Pons (tissue), 1 donor: ENCODE data around the gene PSMA4.
A peak's percentile ranks its signal among the peaks of the same experiment; 100 is the strongest.
"Not testable (repeated sequence)": the region's sequence is repeated elsewhere in the genome, so short reads cannot be mapped to it uniquely, and the experiment has no call there.

Experiments used
- DNase-seq: peaks from one replicate; pipeline ENCODE4 v3.0.0-alpha.2; 2016; ENCODE audit warnings: low spot score

The PSMA4 gene

GRCh38 chr15:78540141-78540870 is at the start of gene PSMA4:
PSMA4 (plus strand) TSS chr15:78540444; CDS start chr15:78541928, 1,484 bp downstream.
- DNase-seq: peak; percentile 87

DNA sequence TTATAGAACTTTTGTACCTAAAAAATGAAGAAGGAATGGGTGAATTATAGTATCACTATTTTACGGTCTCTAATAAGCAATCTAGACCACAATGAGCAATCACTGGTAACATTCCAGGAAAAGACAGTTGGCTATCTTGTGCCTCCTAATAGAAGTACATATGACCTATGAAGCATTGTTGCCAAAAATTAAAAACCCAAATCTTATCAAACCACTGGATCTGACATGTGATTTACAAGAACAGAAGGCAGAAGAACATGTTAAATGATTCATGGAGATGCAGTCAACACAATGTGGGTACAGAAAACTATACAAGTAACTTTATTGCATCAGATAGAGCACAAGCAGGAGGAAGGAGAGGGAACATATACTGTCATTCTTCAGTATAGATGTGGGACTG is 47.4 kb upstream of the PSMA4 start:
- DNase-seq: no peak

DNA sequence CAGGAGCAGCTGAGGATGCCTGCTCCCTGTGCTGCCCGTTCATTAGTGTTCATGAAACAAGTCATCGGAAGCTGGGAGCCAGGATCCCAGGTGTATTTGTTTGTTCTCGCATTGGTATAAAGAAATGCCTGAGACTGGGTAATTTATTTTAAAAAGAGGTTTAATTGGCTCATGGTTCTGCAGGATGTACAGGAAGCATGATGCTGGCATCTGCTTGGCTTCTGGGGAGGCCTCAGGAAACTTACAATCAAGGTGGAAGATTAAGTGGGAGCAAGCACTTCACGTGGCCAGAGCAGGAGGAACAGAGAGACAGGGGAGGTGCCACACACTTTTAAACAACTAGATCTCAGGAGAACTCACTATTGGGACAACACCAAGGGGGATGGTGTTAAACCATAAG is 38.4 kb upstream of the PSMA4 start:
- no peak for DNase-seq

GRCh38 chr15:78502641-78503040 is 37.6 kb upstream of the PSMA4 start:
- DNase-seq: no peak

DNA sequence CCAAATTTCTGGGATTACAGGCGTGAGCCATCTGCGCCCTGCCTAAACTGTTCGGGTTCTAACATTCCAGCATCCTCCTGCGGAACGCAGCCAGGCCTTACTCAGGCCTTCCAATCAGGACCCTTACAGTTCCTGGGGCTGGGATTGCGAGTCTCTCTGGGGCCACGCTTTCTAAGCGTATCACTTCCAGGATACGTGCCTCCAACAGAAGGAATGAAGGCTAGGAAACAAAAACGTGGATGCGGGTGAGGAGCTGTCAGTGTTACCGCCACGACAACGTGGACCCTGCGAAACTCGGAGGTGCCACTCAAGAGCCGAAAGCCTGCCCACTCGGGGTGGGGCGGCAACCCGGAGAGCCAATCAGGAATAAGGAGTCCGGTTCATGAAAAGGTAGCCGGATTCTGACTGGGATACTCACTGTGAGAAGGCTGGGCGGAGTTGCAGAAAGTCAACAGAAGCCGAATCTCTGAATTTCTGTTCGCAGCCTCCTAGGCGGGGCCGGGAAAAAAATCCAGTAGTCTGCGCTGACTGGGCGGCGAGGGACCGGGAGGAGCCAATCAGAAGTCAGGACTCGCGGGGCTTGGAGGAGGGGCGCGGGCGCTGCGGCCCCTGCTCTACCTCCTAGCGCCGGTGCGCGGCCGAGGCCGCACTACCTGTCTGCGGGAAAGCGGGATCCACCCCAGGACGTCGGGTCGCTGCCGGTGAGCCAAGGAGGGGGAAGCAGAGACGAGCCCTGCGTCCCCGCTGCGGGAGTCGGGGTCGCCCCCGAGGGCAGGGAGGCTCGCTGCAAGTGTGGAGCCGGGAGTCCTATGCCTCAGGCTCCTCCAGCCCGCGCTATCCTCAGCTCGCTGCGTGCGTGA is 33.0 kb upstream of the PSMA4 start, which contains the start of gene HYKK:
TSS of gene HYKK (plus strand) at position 607 of the 860 bp plus-strand sequence. CDS start 5,512 bp downstream, outside the sequence.
- DNase-seq: peak; percentile 89

GRCh38 chr15:78507831-78508160 is 32.4 kb upstream of the PSMA4 start:
- DNase-seq: no peak

GRCh38 chr15:78508272-78508671 is 32.0 kb upstream of the PSMA4 start:
- no peak for DNase-seq

DNA sequence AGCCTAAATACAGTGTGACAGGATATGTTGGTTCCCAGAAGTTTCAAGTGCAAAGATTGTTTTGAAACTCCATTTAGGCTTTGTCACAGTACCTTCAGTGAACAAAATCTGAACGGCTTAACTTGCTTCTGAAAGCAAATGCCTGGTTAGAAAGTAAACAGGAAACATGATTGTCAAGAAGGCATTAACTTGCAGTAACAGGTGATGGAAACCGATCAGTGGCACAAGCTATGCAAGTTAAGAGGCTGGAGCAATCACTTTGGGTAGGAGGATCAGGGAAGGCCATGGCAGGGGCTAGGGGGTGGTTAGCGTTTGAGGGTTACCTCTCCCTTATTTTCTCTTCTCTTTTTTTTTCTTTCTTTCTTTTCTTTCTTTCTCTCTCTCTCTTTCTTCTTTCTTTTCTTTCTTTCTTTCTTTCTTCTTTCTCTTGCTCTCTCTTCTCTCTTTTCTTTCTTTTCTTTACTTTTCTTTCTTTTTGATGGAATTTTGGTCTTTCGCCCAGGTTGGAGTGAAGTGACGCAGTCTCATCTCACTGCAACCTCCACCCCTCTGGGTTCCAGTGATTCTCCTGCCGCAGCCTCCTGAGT is 30.4 kb upstream of the PSMA4 start:
- DNase-seq: no peak

DNA sequence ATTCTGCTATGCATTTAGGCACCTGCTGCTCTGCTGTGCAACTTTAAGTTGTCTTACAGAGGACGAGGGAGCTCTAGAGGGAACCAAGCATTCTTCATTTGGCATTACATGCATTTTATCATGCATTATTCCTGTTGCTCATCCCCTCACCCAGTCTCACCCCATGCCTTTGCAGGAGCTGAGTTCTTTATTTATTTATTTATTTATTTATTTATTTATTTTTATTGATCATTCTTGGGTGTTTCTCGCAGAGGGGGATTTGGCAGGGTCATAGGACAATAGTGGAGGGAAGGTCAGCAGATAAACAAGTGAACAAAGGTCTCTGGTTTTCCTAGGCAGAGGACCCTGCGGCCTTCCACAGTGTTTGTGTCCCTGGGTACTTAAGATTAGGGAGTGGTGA is 20.2 kb upstream of the PSMA4 start:
- DNase-seq: not testable (repeated sequence)

- no peak for DNase-seq
Measured at GRCh38 chr15:78524230-78524629, 16.0 kb upstream of the PSMA4 start.

- no peak for DNase-seq
Measured at GRCh38 chr15:78527325-78527724, 12.9 kb upstream of the PSMA4 start.

GRCh38 chr15:78533331-78533730 is 6.9 kb upstream of the PSMA4 start:
- DNase-seq: peak; percentile 89

DNA sequence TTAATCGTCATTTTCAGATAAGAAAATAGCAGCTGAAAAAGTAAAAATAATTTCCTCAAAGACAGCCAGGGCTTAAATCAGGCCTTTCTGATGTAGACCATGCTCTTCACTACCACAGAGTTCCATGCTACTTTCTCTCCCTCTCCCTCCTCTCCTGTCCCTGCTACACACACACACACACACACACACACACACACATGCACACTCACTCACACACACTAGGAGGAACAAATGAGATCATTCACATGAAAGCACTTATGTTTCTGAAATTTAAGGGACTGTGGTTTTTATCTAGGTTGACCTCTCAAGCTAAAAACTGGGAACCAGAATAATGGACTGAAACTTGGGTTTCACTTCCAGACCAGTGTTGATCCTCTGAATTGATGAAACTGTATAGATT is 4.1 kb upstream of the PSMA4 start:
- DNase-seq: no peak

DNA sequence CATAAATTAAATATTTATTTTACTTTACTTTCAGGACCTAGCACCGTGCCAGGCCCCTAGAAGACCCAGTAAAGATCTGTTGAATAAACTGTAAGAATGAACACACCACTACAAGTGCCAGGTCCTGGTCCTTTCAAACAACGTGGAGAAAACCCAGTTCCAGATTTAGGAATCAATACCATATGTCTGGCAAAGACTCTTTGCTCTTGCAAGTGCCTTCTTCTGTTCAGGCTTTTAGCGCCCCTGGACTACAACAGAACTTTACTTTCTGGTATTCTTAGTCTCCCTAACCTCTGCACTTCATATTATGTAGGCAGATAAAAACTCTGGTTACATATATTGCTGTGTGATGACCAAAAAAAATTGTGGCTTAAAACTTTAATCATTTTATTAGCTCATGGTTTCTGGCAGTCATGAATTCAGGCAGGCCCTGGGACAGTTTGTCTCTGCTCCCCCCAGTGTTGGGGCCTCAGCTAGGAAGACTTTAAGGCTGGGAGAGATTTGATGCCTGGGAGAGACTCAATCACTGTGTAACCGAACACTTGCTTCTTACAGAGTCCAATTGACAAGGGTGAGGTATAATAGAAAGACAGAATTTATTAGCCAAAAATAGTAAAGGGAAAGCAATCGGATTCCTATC is 2.9 kb upstream of the PSMA4 start:
- no peak for DNase-seq

GRCh38 chr15:78538358-78538757 is 1.9 kb upstream of the PSMA4 start:
- DNase-seq: no peak

DNA sequence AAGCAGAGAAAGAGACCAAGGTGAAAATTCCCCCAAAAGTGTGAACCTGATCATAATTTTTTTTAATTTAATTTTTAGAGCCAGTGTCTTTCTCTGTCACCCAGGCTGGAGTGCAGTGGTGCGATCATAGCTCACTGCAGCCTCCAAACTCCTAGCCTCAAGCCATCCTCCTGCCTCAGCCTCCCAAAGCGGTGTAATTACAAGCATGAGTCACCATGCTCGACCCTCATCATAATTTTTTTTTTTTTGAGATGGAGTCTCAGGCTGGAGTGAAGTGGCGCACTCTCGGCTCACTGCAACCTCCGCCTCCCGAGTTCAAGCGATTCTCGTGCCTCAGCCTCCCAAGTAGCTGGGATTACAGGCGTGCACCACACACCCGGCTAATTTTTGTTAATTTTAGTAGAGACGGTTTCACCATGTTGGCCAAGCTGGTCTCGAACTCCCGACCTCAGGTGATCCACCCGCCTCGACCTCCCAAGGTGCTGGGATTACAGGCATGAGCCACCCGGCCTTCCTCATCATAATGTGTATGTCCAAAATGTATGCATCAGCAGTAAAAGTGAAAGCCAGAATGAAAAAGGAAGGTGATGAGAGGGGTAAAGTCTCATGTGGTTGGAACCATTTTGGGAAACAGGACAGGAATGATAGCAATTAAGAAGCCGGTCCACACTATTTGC is 642 bp upstream of the PSMA4 start:
- DNase-seq: not testable (repeated sequence)

- DNase-seq: peak; percentile 48
Measured at GRCh38 chr15:78540871-78541743, 863 bp downstream of the PSMA4 start.

GRCh38 chr15:78541744-78542034 is 1.4 kb downstream of the PSMA4 start:
- DNase-seq: no peak

DNA sequence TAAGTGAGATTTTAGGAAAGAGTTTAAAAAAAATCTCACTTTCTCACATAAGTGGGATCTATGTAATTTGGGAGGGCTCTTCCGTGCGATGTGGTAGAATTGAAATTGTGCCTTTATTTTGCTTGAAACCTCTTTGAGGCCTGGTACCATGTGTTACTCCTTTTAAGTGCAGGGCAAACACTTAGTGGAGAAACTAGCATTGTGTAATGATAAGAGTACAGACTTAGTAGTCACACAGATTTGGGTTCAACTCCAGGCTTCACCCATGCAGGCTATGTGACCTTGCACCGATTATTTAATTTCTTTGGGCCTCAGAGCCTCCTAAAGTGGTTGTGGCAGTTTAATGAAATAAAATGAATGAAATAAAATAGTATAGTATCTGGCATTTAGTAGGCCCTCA is 2.4 kb downstream of the PSMA4 start:
- no peak for DNase-seq

DNA sequence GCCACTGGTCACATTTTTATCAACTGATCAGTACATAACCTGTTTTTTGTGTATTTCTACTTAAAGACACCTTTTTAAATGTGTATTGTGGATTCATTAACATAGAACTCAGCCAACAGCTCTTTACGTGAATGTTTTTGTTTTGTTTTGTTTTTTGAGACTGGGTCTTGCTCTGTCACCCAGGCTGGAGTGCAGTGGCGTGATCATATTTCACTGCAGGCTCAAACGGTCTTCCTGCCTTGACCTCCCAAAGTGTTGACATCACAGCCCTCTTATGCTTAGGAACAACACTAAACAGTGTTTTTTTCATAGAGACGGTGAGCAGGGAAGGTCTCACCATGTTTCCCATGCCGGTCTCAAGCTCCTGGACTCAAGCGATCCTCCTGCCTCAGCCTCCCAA is 9.9 kb downstream of the PSMA4 start:
- no peak for DNase-seq

DNA sequence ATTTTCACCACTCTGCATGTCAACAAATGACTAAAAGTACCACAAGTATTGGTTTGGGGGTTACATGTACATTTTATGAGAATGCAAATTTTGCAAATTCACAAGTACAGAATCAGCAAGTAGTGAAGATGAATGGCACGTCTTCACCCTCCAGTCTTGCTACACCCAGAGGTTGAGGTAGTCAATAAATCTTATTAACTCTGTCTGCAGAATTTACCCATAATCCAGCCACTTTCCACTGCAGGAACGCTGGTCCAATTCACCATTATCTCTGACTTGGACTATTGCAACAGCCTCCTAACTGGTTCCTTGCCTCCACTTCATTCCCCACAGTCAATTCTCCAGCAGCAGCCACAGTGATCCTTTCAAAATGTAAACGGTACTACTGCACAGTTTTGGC is 10.6 kb downstream of the PSMA4 start:
- no peak for DNase-seq
